Fibroblast of lung (primary cell): ENCODE data around the gene TMEM225B.

ENCODE experiments used
- EZH2 ChIP-seq: IDR thresholded peaks from 2 replicates; pipeline ENCODE4 v1.5.1; 2012; ENCODE audit warnings: low read length, control low read depth, mild to moderate bottlenecking; ENCODE audit errors: missing control alignments
- TF ChIP-seq, protein P1 (sequence below), 2 donors: IDR thresholded peaks in 1 of 2; conservative IDR thresholded peaks in 1 of 2; 1 replicate in 1 of 2; 2 replicates in 1 of 2; pipeline ENCODE4 v1.5.1; 2011 to 2012; ENCODE audit warnings: low read length in 2 of 2, control low read depth in 1 of 2, inconsistent platforms in 1 of 2, low read depth in 1 of 2, mild to moderate bottlenecking in 1 of 2

DNA sequence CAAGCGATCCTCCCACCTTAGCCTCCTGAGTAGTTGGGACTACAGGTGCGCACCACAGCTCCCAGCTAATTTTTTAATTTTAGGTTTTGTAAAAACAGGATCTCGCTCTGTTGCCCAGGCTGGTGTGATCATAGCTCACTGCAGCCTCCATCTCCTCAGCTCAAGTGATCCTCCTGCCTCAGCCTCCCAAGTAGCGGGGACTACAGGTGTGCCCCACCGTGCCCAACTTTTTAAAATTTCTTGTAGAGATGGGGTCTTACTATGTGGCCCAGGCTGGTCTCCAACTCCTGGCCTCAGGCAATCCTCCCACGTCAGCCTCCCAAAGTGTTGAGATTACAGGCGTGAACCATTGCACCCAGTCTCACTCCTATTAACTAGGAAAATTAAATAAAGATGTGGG is 7.5 kb downstream of the TMEM225B start:
- TF ChIP-seq EZH2, result no peak
- TF ChIP-seq, protein P1, sequence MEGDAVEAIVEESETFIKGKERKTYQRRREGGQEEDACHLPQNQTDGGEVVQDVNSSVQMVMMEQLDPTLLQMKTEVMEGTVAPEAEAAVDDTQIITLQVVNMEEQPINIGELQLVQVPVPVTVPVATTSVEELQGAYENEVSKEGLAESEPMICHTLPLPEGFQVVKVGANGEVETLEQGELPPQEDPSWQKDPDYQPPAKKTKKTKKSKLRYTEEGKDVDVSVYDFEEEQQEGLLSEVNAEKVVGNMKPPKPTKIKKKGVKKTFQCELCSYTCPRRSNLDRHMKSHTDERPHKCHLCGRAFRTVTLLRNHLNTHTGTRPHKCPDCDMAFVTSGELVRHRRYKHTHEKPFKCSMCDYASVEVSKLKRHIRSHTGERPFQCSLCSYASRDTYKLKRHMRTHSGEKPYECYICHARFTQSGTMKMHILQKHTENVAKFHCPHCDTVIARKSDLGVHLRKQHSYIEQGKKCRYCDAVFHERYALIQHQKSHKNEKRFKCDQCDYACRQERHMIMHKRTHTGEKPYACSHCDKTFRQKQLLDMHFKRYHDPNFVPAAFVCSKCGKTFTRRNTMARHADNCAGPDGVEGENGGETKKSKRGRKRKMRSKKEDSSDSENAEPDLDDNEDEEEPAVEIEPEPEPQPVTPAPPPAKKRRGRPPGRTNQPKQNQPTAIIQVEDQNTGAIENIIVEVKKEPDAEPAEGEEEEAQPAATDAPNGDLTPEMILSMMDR (conservative IDR thresholded peaks at IDR 0.05 in 1 of 2, IDR thresholded peaks at IDR 0.05 in 1 of 2; ENCODE audit: low read depth in 1 of 2, low read length in 2 of 2), result no peak
